Natural killer cell (primary cell): Measurements from ENCODE around the gene HEPN1. TPM values are rescaled to one million over a fixed set of nuclear protein-coding genes. Genes with fewer than 3 reads are reported as not detected.
A peak's percentile ranks its signal among the peaks of the same experiment; 100 is the strongest.

Source experiments
- ATAC-seq, 3 donors: fragments of 150-1000 bp in 2 of 3; fragments of 200-7000 bp in 1 of 3; cut with Tn5 transposase; 1 replicate in 1 of 3; 2 replicates in 2 of 3; pipeline ENCODE4 v1.10.0; 2021; ENCODE audit warnings: mild to moderate bottlenecking in 2 of 3, moderate library complexity in 2 of 3
- DNase-seq, 2 donors: peaks; one replicate each; pipeline versions ENCODE4 v3.0.0 to v3.0.0-alpha.2; 2013 to 2021; ENCODE audit warnings: mixed read lengths in 1 of 2
- H3K27ac ChIP-seq: one replicate; pipeline ENCODE4 v1.5.1; 2013; ENCODE audit warnings: mild to moderate bottlenecking, low read length
- H3K27me3 ChIP-seq: one replicate; pipeline ENCODE4 v1.6.1; 2013; ENCODE audit warnings: low read length; ENCODE audit not compliant: control insufficient read depth, insufficient read depth
- H3K36me3 ChIP-seq: one replicate; pipeline ENCODE4 v1.6.1; 2013; ENCODE audit warnings: low read length; ENCODE audit not compliant: control insufficient read depth, insufficient read depth
- H3K4me1 ChIP-seq: one replicate; pipeline ENCODE4 v1.6.1; 2013; ENCODE audit warnings: low read length; ENCODE audit not compliant: control insufficient read depth, insufficient read depth
- H3K4me3 ChIP-seq: one replicate; pipeline ENCODE4 v1.5.1; 2013; ENCODE audit warnings: low read length
- H3K9me3 ChIP-seq: one replicate; pipeline ENCODE4 v1.6.1; 2013; ENCODE audit warnings: low read length; ENCODE audit not compliant: control insufficient read depth, insufficient read depth
- H3K27ac Mint-ChIP-seq, 2 donors: one replicate each; pipeline ENCODE4 v1.8.0; 2022; ENCODE audit warnings: mild to moderate bottlenecking in 2 of 2, mixed read lengths in 2 of 2, moderate library complexity in 1 of 2
- H3K27me3 Mint-ChIP-seq, 2 donors: one replicate each; pipeline ENCODE4 v1.8.0; 2022; ENCODE audit warnings: low read depth in 2 of 2, mixed read lengths in 2 of 2
- H3K36me3 Mint-ChIP-seq: one replicate; pipeline ENCODE4 v1.8.0; 2022; ENCODE audit warnings: mixed read lengths
- H3K4me1 Mint-ChIP-seq, 2 donors: one replicate each; pipeline ENCODE4 v1.8.0; 2022; ENCODE audit warnings: mixed read lengths in 2 of 2
- H3K4me3 Mint-ChIP-seq: one replicate; pipeline ENCODE4 v1.8.0; 2022; ENCODE audit warnings: mild to moderate bottlenecking, moderate library complexity, mixed read lengths
- H3K9me3 Mint-ChIP-seq, 2 donors: one replicate each; pipeline ENCODE4 v1.8.0; 2022; ENCODE audit warnings: mixed read lengths in 2 of 2
- WGBS: methylation state at CpG from one replicate; pipeline ENCODE4 v1.1.7; 2013; ENCODE audit warnings: missing lambda C conversion rate; ENCODE audit not compliant: insufficient coverage; 5-methylcytosine and 5-hydroxymethylcytosine counted together
- intact Hi-C: fragments of 100-400 bp; cut with micrococcal nuclease; formaldehyde crosslinking; loops from one replicate; pipeline ENCODE4 v1.14.2; 2022
- total RNA-seq, 4 donors: library from RNA; stranded (reverse); fragments of 120-200 nt in 1 of 4; gene quantifications; one replicate each; pipeline versions ENCODE4 v1.2.3 to v1.2.4, GENCODE V29; 2013 to 2022
- TF ChIP-seq, protein P1 (sequence below): fragments of 200-600 bp; IDR thresholded peaks from one replicate; pipeline ENCODE4 v1.8.0; 2022; ENCODE audit warnings: antibody characterized with exemption

Gene HEPN1
- total RNA-seq, 3 donors from 2014 or later (not counting 1 experiment from before 2014, with no cell fraction given): not detected

- Histone ChIP-seq H3K36me3 (no peaks in the 10 kb centered on the region), H3K27me3 (peaks cover under 1% of the 10 kb centered on the region), H3K9me3 (no peaks in the 10 kb centered on the region), H3K4me3 (no peak overlapping the region), H3K27ac (no peak overlapping the region), H3K4me1 (peaks cover 13% of the 10 kb centered on the region)
- intact Hi-C loops: no loop called here
- ATAC-seq: no peak
- peaks cover 16 to 42% of the 10 kb centered on the region in 2 donors for H3K4me1 Mint-ChIP-seq
- no peak for DNase-seq
- no peaks in the 10 kb centered on the region for H3K36me3 Mint-ChIP-seq
- no peaks in the 10 kb centered on the region for H3K27me3 Mint-ChIP-seq
- no peak overlapping the region for H3K27ac Mint-ChIP-seq
- WGBS: 75% methylated on average over 1 of the region's 3 CpGs
- TF ChIP-seq, protein P1, sequence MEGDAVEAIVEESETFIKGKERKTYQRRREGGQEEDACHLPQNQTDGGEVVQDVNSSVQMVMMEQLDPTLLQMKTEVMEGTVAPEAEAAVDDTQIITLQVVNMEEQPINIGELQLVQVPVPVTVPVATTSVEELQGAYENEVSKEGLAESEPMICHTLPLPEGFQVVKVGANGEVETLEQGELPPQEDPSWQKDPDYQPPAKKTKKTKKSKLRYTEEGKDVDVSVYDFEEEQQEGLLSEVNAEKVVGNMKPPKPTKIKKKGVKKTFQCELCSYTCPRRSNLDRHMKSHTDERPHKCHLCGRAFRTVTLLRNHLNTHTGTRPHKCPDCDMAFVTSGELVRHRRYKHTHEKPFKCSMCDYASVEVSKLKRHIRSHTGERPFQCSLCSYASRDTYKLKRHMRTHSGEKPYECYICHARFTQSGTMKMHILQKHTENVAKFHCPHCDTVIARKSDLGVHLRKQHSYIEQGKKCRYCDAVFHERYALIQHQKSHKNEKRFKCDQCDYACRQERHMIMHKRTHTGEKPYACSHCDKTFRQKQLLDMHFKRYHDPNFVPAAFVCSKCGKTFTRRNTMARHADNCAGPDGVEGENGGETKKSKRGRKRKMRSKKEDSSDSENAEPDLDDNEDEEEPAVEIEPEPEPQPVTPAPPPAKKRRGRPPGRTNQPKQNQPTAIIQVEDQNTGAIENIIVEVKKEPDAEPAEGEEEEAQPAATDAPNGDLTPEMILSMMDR: no peak
- H3K9me3 Mint-ChIP-seq: no peaks in the 10 kb centered on the region
- no peak overlapping the region for H3K4me3 Mint-ChIP-seq
Observed at GRCh38 chr11:124880958-124881357, 38.1 kb upstream of the HEPN1 start.

DNA sequence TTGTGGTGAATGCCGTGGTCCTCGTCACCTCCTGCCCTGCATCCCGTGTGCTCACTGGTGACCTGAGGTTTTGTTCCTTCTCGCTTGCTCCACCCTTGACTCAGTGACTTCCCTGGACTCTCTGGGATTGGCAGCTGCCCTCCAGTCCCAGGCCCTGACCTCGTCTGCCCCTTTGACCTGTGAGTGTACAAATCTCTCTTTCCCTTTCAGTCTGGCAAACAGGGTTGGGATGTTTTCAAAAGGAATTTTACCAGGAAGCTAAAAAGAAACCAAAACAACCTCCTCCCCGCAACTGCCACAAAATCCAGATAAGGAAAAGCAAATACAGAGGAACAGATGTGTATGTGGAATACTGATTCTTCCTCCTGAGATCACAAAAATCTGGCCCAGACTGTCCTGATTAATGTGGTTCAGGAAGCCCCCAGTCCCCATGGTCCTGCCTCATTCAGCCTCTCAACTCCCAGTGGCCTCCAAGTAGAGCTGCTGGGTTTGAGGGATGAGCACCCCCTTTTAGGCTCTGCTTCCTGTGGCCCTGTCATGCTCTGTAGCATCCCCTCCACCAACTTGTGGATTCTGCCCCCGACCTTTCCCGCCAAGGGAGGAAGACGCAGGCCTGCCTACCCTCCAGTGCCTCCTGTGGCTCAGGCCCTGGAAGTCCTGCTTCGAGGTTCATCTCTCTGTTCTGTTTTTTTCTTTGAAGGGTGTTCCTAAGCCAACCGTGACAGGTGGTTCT, 36.5 kb upstream of the HEPN1 start:
- Mint-ChIP-seq H3K27ac (peak overlapping the region in 1 of 2 donors; percentile 16), H3K27me3 (peaks cover 0 to 3% of the 10 kb centered on the region in 2 donors), H3K4me1 (peaks cover 5 to 28% of the 10 kb centered on the region in 2 donors)

DNA sequence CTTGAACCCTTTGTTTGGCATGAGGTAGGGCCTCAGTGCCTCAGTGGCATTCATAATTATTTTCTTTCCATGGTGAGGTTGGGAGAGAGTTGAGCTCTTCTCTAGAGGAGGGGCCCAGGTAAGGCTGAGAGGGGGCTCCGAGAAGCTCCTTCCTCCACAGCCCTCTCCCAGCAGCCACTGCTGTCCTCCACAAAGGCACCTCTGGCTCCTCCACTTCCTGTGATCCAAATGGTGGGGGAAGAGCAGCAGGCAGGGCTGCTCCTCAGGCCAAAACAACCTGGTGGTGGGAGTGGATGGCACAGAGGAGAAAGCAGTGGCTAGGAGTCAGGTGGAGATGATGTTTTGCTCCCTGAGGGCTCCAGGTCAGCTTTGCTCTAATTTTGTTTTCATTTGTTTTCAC, 34.7 kb upstream of the HEPN1 start:
- Histone ChIP-seq H3K4me1 (no peaks in the 10 kb centered on the region), H3K36me3 (no peaks in the 10 kb centered on the region), H3K27me3 (no peaks in the 10 kb centered on the region), H3K27ac (no peak overlapping the region), H3K4me3 (no peak overlapping the region), H3K9me3 (no peaks in the 10 kb centered on the region)
- Mint-ChIP-seq H3K27me3 (peaks cover 0 to 5% of the 10 kb centered on the region in 2 donors), H3K27ac (no peak overlapping the region), H3K4me1 (peaks cover 0 to 11% of the 10 kb centered on the region in 2 donors), H3K9me3 (no peaks in the 10 kb centered on the region), H3K36me3 (no peaks in the 10 kb centered on the region), H3K4me3 (no peak overlapping the region)
- intact Hi-C loops: no loop called here
- no peak for ATAC-seq
- WGBS: no CpG with 5 or more reads among the region's 1 CpG
- TF ChIP-seq, protein P1: no peak
- DNase-seq: peak in 1 of 2 donors; percentile 9

More for the DNA sequence above, 36.5 kb upstream of the HEPN1 start:
- no peaks in the 10 kb centered on the region for H3K9me3 Mint-ChIP-seq
- TF ChIP-seq, protein P1: no peak
- WGBS: 69% methylated on average over 10 of the region's 11 CpGs
- H3K4me3 Mint-ChIP-seq: no peak overlapping the region
- Histone ChIP-seq H3K27ac (no peak overlapping the region), H3K9me3 (no peaks in the 10 kb centered on the region), H3K36me3 (no peaks in the 10 kb centered on the region), H3K4me3 (no peak overlapping the region), H3K27me3 (no peaks in the 10 kb centered on the region), H3K4me1 (peaks cover 3% of the 10 kb centered on the region)
- no peak for ATAC-seq
- DNase-seq: no peak
- intact Hi-C loops: no loop called here
- no peaks in the 10 kb centered on the region for H3K36me3 Mint-ChIP-seq
